ENCODE data around the gene CTDSPL2.

The CTDSPL2 gene

DNA sequence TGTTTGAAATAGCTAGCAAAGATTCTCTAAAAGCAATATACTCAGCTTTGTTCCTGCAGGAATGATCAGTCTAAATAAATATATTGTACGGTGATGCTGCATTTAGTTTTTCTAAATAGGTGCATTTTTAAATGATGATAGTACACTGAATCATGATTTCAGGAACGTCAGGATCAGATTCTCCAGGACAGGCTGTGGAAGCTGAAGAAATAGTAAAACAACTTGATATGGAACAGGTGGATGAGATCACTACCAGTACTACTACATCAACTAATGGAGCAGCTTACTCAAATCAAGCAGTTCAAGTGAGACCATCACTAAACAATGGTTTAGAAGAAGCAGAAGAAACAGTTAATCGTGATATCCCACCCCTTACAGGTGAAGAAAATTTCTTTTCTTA is 63.2 kb downstream of the CTDSPL2 start:
- DNase-seq (ENCODE audit: low read depth), result no peak
- no peak overlapping the region for H3K4me3 ChIP-seq (ENCODE audit: low read depth, low read length)
- no peak for TF ChIP-seq MYC (IDR thresholded peaks at IDR 0.05; ENCODE audit: low read depth, low read length)
- TF ChIP-seq, protein P1, sequence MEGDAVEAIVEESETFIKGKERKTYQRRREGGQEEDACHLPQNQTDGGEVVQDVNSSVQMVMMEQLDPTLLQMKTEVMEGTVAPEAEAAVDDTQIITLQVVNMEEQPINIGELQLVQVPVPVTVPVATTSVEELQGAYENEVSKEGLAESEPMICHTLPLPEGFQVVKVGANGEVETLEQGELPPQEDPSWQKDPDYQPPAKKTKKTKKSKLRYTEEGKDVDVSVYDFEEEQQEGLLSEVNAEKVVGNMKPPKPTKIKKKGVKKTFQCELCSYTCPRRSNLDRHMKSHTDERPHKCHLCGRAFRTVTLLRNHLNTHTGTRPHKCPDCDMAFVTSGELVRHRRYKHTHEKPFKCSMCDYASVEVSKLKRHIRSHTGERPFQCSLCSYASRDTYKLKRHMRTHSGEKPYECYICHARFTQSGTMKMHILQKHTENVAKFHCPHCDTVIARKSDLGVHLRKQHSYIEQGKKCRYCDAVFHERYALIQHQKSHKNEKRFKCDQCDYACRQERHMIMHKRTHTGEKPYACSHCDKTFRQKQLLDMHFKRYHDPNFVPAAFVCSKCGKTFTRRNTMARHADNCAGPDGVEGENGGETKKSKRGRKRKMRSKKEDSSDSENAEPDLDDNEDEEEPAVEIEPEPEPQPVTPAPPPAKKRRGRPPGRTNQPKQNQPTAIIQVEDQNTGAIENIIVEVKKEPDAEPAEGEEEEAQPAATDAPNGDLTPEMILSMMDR (IDR thresholded peaks at IDR 0.05; ENCODE audit: low read depth, low read length), result no peak
- no peak for TF ChIP-seq POLR2A (IDR thresholded peaks at IDR 0.05; ENCODE audit: extremely low read depth, insufficient read length)
- TF ChIP-seq, protein P2, sequence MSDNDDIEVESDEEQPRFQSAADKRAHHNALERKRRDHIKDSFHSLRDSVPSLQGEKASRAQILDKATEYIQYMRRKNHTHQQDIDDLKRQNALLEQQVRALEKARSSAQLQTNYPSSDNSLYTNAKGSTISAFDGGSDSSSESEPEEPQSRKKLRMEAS (IDR thresholded peaks at IDR 0.05; ENCODE audit: low read depth, low read length), result no peak

DNA sequence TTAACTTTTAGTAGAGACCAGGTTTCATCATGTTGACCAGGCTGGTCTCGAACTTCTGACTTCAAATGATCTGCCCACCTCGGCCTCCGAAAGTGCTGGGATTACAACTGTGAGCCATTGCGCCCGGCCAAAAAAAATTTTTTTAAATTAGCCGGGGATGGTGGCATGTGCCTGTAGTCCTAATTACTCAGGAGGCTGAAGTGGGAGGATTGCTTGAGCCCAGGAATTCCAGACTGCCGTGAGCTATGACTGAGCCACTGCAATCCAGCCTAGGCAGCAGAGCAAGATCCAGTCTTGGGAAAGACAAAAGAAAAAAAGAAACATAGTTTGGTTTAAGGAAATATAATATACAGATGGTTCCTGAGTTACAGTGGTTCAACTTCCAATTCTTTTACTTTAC is 64.6 kb downstream of the CTDSPL2 start:
- no peak for DNase-seq (ENCODE audit: low read depth)
- no peak overlapping the region for H3K4me3 ChIP-seq (ENCODE audit: low read depth, low read length)
- TF ChIP-seq MYC (IDR thresholded peaks at IDR 0.05; ENCODE audit: low read depth, low read length) (no peak), POLR2A (IDR thresholded peaks at IDR 0.05; ENCODE audit: extremely low read depth, insufficient read length) (no peak)
- TF ChIP-seq, protein P1 (IDR thresholded peaks at IDR 0.05; ENCODE audit: low read depth, low read length), result no peak
- TF ChIP-seq, protein P2 (IDR thresholded peaks at IDR 0.05; ENCODE audit: low read depth, low read length), result no peak

DNA sequence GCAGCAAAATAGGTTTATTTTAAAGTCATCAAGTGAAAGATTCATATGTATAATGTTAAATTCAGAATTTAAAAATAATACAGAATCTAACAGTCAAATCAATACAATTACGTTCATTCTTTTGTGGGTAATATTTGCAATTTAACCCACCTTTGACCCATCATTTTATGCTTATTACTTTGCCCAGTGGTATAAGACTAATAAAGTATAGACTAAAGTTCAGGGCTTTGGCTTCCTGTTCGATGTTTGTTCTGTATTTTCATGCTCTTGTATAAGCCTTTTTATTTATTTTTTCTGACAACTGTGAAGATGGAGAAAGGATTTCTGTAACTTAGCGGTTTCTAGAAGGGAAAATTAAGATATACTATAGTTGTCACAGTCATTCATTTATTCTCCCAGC is 65.2 kb downstream of the CTDSPL2 start:
- no peak overlapping the region for H3K4me3 ChIP-seq (ENCODE audit: low read depth, low read length)
- DNase-seq (ENCODE audit: low read depth), result no peak
- TF ChIP-seq MYC (IDR thresholded peaks at IDR 0.05; ENCODE audit: low read depth, low read length) (no peak), POLR2A (IDR thresholded peaks at IDR 0.05; ENCODE audit: extremely low read depth, insufficient read length) (no peak)
- TF ChIP-seq, protein P1 (IDR thresholded peaks at IDR 0.05; ENCODE audit: low read depth, low read length), result no peak
- TF ChIP-seq, protein P2 (IDR thresholded peaks at IDR 0.05; ENCODE audit: low read depth, low read length), result no peak

DNA sequence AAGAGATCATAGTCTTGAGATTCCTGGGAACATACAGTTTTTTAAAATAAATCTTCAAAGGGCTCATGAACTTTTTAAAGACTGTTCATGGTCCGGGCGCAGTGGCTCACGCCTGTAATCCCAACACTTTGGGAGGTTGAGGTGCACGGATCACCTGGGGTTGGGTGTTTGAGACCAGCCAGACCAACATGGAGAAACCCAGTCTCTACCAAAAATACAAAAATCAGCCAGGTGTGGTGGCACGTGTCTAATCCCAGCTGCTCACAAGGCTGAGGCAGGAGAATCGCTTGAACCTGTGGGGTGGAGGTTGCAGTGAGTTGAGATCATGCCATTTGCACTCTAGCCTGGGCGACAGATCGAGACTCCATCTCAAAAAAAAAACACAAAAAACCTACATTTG is 68.1 kb downstream of the CTDSPL2 start:
- DNase-seq (ENCODE audit: low read depth), result no peak
- TF ChIP-seq POLR2A (IDR thresholded peaks at IDR 0.05; ENCODE audit: extremely low read depth, insufficient read length) (no peak), MYC (IDR thresholded peaks at IDR 0.05; ENCODE audit: low read depth, low read length) (no peak)
- TF ChIP-seq, protein P1 (IDR thresholded peaks at IDR 0.05; ENCODE audit: low read depth, low read length), result no peak
- TF ChIP-seq, protein P2 (IDR thresholded peaks at IDR 0.05; ENCODE audit: low read depth, low read length), result no peak
- H3K4me3 ChIP-seq (ENCODE audit: low read depth, low read length), result no peak overlapping the region

DNA sequence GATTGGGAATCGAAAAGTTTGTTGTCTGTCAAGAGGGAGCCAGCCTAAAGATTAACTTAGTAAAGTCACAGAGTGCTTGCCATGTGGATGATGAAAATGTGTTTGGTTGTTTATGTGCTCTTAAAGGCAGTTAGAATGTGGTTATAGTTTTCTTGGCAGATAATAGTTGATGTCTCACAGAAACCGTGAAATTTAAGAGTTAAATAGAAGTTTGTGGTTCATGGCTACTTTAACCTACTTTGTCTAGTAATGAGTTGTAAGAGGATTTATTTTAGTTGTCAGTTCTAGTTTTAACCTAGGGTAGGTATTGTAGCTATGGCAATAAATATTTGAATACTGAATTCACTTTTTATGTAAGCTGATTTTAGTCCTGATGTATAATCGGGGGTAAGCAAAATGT is 73.1 kb downstream of the CTDSPL2 start:
- TF ChIP-seq, protein P2 (IDR thresholded peaks at IDR 0.05; ENCODE audit: low read depth, low read length), result no peak
- TF ChIP-seq MYC (IDR thresholded peaks at IDR 0.05; ENCODE audit: low read depth, low read length) (no peak), POLR2A (IDR thresholded peaks at IDR 0.05; ENCODE audit: extremely low read depth, insufficient read length) (no peak)
- TF ChIP-seq, protein P1 (IDR thresholded peaks at IDR 0.05; ENCODE audit: low read depth, low read length), result no peak

More for the DNA sequence above, 73.1 kb downstream of the CTDSPL2 start:
- H3K4me3 ChIP-seq (ENCODE audit: low read depth, low read length), result no peak overlapping the region
- DNase-seq (ENCODE audit: low read depth), result no peak

Measured in NB4 (cell line).